NCI-H187 treated with DMSO at 0.1 percent for 48 hours (cell line): Measurements from ENCODE around the gene OCRL.
A peak's percentile ranks its signal among the peaks of the same experiment; 100 is the strongest.

Experiments used
- DNase-seq: peaks from one replicate; lab custom pipeline; 2025; lab: John Stamatoyannopoulos, UW

Gene OCRL

DNA sequence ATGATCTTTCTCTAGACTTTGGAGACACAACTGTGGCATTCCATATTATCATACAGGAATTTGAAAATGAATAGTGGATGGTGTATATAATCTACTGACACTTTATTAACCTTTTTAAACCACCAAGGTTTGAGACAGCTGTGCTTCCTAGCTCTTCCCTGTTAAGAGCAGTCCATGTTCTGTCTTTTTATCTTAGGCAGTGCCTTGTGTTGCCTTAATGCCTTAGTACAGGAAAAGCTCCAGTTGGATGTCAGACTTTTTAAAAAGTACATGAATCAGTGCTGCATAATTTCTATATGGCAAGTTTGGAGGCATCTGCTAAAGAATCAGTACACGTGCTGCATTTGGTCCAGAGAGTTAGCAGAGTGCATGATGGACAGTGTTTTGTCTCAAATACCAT, 45.1 kb downstream of the OCRL start:
- no peak for DNase-seq

DNA sequence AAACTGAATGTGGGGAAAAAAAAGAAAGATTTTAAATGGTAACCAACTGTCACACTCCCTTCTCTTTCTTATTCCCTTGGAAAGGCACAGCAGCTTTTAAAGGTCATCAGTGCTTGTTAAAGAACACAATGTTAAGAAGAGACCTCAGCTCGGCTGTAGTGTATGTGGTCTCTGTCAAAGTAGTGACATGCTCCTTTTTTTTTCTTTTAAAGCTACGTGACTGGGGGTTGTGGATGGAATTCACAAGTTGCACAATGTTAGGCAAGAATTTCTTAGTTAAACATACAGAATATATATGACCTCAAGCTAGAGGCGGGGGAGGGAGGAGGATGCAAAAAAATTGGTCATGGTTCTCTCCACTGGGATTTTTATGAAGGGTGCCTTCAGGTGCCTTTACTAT, 45.6 kb downstream of the OCRL start:
- DNase-seq: no peak

DNA sequence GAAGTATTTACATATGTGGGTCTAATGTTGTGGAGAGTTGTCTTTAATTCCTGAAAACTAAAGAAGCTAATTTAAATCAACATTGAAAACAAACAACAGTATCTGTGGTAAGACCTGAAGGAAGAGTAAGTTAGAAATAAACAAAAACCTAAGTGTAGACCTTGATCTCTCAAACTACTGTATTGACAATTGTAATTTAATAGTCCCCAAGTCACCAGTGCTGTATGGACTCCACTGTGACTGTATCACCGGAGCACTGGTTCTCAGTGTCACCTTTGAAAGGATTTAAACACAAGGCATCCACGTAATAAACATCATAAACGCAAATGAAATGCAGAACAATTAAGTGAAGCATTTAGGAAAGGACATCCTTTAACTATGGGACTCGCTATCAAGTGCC, 46.4 kb downstream of the OCRL start:
- DNase-seq: no peak

DNA sequence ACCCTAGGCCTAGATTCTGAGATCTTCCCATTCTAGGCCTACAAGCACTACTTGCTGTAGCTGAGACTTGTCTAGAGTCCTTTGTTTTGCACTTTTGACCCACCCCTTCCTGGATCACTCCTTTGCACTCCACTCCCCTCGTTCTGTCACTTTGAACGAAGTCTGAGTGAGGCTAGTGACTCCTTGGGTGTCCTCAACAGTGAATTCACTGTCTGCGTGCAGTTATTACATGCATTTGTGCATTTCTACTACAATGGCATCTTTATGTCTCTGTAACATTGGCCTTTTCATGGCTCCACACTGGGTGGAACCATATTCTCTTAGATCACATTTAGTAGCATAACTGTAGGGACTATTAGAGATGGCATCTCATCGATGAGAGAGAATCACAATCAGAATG, 50.5 kb downstream of the OCRL start:
- no peak for DNase-seq

DNA sequence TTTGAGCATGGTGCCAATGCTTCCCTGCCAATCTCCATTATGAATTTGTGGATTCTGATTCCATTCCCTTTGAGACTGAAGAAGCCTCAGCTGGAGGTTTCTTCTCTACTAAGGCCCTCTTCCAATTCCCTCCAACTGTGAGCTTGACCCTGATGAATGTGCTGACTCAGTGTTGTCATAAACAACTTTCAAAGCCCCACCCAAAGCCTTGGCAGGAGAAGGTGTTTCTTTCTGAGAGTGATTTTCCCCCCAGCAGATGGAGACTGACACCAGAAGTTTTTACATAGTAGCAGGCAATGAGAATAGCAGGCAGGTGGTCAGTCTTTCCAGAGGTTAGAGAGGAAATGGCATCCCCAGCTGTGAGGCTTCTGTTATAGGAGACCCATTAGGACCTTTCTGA, 53.1 kb downstream of the OCRL start:
- DNase-seq: no peak

DNA sequence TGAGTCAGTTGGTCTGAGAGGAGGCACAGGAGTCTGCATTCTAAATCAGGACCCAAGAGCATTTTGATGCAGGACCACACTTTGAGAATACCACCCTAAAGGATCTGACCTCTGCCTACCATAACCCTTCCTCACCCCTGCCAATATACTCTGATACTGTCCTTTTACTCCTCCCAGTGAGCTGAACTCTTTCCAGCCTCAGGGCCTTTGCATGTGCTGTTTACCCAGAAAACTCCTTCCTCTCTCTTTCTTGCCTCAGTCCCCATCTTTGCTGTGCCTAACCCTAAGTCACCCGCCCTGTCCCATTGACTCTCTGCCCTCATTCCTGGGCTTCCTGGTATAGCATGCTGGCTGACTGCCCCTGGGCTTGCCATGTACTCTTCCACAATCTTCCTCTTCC, 54.7 kb downstream of the OCRL start:
- no peak for DNase-seq

DNA sequence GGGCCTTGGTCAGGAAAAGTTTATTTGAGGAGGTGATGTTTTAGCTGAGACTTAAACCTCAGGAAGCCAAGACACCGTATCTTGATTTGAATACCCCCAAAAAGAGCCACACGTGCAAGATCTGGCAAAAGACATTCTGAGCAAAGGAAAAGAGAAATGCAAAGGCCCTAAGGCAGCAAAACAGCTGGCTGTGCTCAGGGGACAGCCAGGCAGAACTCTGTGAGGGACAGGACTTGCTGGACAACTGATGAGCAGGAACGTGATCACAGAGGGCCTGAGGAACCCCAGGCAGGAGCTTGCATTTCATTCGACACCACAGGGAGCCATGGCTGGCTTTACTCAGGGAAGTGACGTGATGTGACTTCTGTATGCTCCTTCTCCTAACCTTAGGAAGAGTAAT, 56.0 kb downstream of the OCRL start:
- DNase-seq: no peak

DNA sequence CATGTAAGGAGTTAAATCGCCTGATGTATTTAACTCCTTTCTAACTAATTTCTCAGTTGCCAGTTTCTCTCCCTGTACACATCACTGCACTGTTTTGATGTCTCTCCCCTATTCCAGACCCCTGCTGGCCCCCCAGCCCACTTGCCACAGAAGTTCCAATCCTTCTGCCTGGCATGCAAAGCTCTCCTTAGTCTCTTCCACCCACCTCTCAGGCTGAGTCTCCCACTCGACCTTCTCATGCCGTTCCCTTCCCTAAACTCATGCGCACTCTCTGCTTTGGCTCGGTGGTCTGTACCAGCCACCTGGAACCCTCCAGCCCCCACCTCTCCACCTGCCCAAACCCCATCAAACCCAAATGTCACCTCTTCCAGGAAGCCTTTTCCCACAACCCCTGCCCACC, 57.8 kb downstream of the OCRL start:
- no peak for DNase-seq

DNA sequence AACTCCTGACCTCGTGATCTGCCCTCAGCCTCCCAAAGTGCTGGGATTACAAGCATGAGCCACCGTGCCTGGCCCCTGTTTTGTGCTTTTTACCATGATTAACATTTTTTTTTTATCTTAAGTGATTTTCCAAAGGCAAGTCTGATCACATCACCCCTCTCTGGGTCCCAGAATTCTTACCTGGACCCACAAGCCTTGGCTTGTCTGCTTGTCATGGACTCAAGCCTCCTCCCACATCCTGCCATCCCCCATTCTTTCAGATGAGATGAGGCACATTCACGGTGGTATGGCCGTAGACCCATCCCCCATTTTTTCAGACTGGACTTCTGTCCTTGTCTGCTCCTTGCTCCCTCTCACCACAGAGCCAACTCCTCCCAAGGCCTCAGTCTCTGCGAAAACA, 59.4 kb downstream of the OCRL start:
- no peak for DNase-seq

DNA sequence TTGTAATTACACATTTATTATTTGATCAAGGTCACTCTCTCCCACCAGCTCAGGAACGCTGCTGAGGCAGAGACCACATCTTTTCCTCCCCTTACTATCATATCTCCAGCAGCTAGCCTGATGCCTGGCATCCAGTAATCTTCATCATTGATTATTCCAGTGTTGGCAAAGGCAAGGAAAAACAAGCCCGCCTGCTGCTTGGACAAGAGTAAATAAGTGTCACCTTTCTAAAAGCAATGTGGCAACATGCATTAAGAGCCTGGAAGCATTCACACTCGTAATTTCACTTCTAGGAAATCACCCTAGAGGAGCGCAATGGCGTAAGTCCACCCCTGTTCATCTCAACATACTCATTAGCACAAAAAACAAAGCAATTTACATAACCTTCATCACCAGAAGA, 59.9 kb downstream of the OCRL start:
- DNase-seq: no peak

DNA sequence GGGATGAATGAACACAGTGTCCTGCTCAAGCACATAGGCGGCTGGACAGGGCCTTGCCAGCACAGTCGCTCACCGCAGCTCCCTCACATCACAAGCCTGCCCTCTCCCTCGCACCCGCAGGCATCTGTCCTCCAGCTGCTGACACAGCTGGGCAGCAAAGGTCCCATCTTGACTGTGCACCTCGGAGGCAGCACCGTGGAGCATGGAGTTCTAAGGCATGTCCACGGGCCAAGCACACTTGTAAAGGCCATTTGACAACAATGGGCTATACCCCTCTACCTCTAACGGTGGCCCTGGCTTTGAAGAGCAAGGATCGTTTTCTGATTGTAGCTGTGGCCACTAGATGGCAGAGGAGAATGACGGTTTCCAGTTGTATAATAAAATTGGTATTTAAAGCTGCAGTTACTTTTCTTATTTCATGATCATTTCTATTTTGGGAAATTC, 60.9 kb downstream of the OCRL start:
- no peak for DNase-seq

DNA sequence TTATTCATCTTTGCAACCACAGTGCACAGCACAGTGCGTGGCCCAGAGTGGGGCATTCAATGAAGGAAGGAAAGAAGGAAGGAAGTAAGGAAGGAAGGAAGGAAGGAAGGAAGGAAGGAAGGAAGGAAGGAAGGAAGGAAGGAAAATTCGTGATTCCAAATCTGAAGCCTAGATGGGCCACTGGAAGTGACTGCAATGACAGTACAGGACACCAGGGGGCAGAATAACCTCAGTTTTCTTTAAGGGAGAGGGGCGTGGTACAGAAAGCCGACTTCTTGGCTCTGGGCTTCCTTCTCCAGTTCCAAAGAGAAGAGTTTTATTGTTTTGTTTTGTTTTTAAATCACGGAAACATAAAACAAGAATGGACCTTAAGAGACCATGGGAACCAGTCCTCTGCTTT, 66.9 kb downstream of the OCRL start:
- DNase-seq: peak; percentile 19

DNA sequence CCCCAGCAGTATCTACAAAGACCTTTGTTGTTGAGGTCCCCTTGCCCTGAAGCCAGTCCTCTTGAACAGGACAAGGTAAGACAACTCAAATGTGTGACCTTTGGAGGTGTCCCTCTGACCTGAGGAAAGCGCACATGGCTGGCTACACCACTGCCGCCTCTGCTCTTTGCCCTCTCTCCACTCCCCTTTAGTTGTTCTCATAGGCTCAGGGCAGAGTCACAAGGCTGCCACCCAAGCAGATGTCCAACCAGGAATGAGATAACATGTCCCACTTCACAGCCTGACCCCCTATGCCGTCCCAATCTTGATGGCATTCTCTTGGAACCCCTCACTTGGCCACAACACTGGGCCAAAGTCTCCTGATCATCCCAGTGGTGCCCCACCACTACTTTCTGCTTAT, 68.4 kb downstream of the OCRL start:
- DNase-seq: no peak

DNA sequence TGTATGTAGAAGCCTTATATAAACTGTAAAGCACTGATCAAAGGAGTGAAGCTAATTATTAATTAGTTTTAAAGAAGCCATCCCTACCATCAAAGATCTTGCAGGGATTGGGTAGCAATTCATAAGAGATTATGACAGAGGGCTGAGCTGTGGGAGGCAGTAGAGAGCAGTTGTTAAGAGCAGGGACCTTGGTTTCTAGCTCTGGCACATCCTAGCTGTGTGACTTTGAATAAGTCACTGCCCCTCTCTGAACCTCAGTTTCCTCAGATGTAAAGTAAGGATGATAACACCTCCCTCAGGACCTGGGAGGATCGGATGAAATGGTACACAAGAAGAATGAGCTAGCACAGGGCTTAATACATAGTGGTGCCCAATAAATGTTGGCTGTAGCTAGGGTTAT, 69.3 kb downstream of the OCRL start:
- no peak for DNase-seq

DNA sequence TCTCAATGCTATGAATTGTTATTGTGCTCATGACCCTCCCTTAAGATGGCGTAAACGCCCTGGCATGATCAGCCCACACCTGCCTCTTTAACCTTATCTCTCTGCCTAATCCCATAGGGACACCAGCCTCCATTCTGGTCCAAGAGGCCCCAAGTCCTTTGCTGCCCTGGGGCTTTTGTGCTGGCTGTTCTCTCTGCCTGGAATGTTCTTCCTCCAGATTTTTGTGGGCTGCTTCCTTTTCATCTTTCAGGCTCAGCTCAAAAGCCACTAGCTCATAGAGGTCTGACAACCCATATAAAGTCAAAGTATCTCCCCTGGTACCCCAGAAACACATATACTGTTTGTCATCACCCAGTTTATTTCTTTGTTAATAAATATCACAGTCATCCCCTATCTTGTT, 72.3 kb downstream of the OCRL start:
- no peak for DNase-seq

DNA sequence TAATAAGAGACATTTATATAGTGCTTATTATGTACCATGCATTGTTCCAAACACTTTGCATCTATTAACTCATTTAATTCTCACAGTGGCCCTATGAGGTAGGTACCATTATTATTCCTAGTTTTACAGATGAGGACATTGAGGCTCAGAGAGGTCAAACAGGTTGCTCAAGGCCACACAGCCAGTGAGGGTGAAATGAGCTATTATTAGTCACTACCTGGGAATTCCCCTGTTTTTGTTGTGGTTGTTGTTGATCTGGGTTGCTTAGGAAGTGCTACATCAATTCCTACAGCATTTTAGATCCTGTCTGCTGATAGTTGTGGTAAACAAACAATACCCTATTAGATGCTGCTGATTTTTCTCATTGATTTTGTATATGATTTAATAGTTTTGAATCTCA, 73.5 kb downstream of the OCRL start:
- no peak for DNase-seq

DNA sequence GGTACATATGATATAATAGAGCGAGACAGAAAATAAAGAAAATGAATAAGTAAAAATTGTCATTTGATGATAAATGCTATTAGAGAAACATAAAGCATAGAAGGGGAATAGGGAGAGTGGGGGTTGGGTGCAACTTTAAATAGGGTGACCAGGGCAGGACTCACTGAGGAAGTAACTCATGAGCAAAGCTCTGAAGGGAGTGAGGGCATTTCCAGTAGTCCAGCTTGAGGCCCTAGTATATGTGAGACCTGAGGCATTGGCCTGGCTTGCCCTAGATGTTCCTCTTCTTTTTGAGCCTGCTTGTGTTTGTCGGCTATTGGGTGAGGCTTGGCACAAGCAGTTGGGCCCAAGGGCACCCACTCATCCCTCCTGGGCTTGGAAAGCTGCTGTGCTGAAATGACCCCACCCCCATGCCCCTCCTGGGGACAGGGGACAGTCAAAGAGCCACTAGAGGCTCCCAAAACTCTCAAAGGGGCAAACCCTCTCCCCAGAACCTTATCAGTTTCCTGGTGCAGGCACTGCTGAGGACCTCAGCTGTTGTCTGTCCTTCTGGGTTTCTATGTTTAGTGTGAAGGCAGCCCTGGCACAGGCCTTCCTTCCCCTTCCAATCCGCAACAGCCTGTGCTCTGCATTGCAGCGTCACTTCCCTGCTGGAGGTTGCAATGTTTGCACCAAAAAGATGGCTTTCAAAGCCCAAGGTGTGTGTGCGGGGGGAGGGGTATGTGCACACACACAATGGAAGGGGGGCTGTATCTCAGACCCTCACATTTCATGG, 74.6 kb downstream of the OCRL start:
- DNase-seq: no peak

DNA sequence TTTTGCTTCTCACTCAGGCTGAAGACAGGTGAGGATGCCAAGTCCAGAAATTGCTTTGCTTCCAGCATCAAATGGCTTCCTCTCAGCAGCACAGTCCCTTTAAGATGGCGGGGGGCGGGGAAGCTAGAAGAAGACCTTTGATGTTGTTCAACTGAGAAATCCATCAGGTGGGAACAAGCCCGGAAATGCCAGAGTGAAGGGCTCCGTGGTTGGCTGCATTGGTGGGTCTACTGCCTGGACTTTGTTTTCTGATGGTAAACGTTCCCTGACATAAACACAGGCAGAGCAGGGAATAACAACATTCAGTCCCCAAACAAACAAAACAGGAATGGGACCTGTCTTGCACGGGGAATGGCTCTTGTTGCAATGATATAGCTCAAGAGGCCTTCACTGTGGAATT, 77.4 kb downstream of the OCRL start:
- no peak for DNase-seq

DNA sequence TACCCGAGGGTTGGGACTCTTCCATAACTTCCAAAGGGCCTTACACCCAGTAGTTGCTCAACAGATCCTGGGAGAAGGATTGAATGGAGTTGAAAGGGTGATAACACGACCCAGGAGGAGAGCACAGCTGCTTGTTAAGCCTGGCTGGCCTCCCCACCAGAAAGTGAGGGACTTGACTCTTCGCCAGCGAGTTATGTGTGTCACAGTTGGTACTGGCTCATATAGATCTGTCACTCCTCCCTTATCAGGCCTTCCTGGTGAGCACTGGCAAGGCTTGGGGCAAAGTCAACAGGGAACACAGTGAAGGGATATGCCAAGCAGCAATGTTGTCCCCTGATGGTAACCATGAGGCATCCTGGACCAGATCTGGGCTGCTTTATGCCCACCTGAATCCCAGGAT, 78.9 kb downstream of the OCRL start:
- no peak for DNase-seq

DNA sequence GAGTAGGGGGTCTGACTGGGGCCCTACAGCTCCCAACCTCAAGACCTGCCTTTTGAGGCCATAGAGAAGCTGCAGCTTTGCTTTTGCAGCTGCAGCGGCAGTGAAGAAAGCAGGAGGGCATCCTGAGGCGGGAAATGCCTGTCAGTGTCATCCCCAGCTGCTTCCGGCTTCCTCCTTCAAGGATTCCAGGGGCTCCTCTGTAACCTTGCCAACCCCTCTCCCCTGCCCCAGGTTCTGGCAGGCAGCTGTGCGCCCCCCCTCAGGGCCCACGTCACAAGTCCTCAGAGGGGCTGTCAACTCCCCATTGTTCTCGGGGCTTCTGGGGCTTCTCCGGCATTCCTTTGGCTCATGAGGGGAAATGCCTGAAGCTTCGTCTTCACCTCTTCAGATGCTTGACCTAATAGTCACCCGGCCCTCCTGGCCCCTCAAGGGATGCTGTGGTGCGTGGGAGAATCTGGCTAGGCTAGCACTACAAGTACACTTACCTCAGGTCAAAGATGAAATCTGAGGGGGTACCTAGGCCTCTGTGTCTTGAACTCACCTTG, 82.8 kb downstream of the OCRL start:
- DNase-seq: no peak

DNA sequence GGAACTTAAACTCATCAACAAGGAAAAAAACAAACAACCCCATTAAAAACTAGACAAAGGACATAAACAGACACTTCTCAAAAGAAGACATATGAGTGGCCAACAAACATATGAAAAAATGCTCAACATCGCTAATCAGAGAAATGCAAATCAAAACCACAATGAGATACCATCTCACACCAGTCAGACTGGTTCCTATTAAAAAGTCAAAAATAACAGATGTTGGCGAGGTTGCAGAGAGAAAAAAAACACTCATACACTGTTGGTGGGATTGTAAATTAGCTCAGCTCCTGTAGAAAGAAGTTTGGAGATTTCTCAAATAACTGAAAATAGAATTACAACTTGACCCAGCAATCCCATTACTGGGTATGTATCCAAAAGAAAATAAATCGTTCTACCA, 86.0 kb downstream of the OCRL start:
- DNase-seq: no peak

DNA sequence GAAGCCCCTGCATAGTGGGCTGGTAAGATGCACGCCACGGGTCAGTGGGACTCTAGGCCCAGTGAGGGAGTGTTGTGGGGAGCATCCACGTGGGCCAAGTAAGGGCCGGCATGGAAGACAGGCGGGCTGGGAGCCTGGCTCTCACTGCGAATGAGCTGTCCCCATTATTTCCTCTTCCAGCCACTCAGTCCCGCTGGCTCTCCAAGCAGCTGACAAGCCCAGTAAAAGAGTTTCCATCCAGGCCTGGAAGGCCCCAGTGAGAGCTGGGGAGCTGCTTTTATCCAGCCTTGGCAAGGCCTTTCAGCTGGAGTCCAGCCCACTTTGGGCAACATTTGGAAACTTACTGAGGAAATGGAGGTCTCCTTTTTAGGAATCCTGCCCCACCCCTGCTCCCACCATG, 89.8 kb downstream of the OCRL start:
- DNase-seq: no peak

DNA sequence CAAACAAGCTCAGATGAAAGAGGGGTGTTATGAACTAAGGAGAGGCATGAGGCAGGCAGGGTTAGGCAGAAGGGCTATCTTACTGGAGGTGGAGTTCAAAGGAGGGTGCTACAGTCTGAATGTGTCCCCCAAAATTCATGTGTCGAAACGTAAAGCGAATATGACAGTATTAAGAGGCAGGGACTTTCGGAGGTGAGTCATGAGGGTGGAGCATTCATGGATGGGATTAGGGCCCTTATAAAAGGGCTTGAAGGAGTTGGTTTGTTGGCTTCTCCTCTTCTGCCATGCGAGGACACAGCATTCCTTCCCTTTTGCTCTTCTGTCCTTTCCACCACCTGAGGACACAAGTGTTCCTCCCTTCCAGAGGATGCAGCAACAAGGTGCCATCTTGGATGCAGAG, 91.8 kb downstream of the OCRL start:
- no peak for DNase-seq

DNA sequence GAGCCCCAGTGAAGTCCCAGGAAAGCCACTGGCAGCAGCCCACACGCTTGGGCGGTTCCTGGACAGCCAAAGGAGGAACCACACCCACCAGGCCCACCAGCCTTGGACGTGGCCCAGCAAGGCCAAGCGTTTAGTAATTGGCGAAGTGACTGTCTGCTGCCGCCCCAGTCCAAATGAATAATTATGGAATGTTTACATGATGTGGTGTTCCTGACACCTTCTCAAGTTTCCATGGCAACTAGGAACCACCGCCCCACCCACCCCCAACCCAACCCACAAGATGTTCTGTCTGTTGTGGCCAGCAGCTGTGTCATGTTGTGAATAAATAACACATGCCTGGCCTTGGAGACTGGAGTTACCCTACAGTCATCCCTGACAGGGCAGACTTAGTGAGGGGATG, 92.4 kb downstream of the OCRL start:
- no peak for DNase-seq
